ENCODE results near the gene CALD1. TPM values are rescaled to one million over a fixed set of nuclear protein-coding genes. Genes with fewer than 3 reads are reported as not detected.

Gene CALD1
- total RNA-seq, 1 experiment from 2014 or later: 39.9 TPM

DNA sequence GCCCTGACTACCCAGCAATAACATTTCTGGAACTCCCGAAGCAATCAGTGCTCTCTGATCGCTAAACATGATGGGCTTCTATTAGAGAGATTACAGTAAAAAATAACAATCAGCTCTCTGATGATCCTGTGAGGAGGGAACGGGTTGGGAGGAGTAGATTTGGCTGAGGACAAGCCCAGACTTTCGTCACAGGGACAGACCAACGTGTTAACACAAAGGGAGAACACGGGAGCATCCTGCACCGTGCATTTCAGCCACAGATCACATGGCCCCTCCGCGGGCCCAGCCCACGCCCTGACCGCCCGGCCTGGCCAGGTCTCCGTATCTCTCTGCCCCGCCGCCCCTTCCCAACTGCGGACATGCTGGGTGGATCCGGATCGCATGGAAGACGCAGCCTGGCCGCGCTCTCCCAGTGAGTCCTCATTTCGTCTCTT lies 111.8 kb downstream of the CALD1 start:
- DNase-seq (ENCODE audit: extremely low read depth, low read depth): peak; percentile 89

DNA sequence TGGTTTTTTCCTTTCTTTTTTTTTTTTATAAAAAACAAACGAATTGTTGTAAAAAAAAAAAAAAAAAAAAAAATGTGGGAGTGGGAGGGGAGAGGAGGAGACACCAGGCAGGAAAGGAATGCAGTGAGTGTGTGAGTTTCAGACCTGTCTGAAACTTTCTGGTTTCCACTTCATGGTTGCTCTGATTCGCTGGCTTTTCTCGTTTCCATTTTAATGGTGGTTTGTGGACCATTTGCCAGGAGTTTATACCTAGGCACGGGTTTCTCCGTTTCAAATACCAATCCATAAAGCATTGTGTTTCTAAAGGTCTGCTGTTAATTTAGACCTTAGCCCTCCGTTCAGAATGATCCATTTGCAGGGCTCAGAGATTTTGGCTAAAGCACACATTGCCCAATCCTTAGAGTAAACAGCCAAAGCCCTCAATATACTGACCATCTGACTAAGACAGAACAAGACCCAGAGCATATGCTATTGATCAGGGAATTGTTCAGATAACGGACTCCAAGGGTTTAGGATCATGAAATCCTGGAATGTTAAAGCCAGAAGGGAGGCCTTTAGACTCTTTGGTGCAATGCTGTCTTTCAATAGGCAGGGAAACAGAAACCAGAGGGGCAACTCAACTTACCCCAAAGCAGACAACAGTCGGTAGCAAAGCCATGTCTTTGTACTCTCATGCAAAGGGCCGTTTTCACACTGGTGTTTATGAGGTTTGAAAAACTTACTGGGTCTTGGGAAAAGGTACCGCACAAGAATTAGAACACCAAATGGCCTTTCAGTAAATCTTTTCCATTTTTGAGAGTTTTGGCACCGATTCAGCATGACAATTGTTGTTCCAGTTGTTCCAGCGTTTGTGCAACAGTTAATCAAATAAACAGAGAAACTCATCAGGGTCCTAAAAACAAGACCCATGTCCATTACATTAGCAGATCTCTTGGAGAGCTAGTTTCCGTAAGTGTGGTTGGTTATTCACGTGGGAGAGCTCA lies 112.6 kb downstream of the CALD1 start:
- DNase-seq (ENCODE audit: extremely low read depth, low read depth): no peak

DNA sequence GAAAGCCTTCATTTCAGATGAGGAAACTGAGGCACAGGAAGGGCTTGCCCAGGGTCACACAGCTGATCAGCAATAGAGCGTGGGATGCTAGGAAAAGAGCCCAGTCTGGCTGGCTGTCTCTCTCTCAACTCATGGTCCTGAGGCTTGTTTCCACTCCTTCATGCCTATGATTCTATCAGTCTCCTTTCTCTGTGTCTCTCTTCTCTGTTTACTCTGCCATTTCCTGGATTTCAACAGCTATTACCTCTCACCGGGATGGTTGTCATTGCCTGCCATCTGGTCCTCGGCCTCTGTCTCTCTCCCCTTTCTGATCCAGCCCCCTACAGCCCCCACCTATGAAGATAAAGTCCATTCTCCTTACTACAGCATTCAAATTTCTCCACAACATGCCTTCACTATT lies 113.5 kb downstream of the CALD1 start:
- no peak for DNase-seq (ENCODE audit: extremely low read depth, low read depth)

DNA sequence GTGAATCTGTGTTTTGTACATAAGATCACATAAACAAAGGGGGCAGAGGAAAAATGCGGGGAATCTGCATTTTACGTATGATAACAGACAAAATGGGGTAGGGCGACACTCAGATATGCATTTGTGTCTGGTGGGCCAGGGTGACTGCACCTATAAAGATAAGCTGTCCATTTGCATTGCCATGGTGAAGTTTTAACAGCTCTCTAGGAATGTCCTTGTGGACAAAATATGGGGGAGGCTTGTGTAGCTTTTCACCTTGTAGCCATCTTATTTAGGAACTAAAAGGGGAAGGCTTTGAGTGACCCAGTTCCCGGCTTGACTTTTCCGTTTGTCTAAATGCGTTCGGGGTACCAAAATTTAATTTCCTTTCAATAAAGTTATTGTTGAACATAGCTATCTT lies 114.5 kb downstream of the CALD1 start:
- DNase-seq (ENCODE audit: extremely low read depth, low read depth): no peak

DNA sequence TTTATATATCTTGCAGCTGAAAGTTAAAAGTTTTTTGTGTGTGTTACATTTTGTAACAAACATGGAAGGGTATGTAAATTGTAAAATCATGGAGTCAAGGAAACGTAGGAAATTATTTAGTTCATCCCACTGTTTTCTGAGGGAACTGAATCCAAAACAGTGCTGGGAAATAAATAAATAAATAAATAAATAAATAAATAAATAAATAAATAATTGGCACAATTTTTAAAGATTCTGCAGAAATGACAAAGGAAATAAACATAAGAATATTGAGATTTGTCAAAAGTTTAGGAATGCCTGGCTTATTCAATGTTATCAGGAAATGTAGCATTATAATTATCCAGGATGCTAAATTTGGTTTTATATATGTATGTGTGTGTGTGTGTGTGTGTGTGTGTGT lies 115.5 kb downstream of the CALD1 start:
- no peak for DNase-seq (ENCODE audit: extremely low read depth, low read depth)

DNA sequence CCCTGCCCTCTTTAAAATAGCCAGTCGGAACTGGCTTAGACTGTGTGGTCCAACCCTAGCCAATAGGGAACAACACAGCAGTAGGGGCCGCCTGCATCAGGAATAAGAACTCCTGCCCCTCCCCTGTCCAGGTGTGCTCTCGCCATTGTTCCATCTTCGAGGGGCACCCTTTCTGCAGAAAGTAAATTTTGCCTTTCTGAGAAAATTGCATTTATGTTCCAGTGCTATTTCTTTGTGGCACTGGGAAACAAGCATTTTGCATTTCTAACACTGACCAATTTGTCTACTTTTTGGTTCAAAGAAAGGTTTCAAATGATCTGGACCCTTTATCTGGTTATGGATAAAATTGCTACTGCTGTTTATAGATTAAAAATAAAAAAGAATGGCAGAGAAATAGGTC lies 116.6 kb downstream of the CALD1 start:
- DNase-seq (ENCODE audit: extremely low read depth, low read depth): no peak

DNA sequence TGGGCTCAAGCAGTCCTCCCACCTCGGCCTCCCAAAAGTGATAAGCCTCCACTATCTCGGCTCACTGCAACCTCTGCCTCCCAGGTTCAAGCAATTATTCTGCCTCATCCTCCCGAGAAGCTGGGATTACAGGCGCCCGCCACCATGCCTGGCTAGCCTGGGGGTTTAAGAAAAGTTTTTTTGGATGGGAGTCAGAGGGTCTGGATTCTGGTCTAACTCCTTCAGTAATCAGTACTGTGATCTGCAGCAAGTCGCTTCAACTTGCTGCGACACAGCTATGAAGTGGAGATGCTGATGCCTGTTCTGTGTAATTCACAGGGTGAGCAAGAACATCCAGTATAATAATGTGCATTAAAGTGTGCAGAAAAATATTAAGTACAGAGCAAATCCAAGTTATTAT lies 118.5 kb downstream of the CALD1 start:
- no peak for DNase-seq (ENCODE audit: extremely low read depth, low read depth)

DNA sequence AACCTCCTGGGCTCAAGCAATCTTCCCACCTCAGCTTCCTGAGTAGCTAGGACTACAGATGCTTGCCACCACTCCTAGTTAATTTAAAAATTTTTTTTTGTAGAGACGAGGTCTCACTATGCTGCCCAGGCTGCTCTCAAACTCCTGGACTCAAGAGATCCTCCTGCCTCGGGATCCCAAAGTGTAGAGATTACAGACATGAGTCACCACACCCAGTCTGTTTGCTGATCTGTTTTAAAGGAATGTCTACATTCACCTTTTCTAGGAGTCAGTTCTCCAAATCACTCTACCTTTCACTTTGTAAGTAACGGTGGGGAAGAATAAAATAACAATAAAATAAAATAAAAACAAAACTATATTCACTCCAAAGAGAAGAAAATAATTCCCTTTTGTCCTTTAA lies 120.3 kb downstream of the CALD1 start:
- no peak for DNase-seq (ENCODE audit: extremely low read depth, low read depth)

DNA sequence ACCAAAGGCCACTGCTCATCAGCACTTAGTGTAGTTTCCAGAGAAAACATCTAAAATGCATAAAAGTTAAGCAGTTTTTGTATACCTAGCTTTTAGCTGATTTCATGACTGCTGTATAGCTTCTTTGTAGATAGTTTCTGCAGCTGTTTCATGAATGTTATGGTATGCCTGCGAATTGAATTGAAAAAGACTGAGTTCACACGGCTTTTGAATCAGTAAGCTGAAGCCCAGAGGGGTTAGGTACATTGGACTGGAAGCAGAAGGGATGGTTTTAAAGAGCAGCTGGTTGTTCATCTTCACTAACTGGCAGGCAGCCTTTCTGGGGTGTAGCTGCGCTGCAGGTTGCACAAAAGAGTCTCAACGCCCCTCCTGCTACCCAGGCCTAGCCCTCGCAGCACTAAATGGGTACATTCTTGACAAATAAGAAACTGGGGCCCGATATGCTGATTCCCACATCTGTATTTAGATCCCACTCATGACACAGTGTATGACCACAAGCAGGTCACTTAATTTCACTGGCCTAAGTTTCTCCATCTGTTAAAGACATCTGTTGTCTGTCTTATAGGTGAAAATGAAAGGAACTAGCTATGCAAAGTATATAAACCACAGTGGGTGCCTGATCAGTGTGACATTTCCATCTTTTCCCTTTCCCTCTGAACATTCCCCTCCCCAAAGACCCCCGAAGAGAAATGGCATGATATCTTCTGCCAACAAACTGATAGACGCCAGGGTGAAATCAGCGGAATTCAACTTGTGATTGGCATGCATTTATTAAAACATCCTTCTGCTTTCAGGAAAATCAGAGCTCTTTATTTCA lies 120.9 kb downstream of the CALD1 start:
- no peak for DNase-seq (ENCODE audit: extremely low read depth, low read depth)

DNA sequence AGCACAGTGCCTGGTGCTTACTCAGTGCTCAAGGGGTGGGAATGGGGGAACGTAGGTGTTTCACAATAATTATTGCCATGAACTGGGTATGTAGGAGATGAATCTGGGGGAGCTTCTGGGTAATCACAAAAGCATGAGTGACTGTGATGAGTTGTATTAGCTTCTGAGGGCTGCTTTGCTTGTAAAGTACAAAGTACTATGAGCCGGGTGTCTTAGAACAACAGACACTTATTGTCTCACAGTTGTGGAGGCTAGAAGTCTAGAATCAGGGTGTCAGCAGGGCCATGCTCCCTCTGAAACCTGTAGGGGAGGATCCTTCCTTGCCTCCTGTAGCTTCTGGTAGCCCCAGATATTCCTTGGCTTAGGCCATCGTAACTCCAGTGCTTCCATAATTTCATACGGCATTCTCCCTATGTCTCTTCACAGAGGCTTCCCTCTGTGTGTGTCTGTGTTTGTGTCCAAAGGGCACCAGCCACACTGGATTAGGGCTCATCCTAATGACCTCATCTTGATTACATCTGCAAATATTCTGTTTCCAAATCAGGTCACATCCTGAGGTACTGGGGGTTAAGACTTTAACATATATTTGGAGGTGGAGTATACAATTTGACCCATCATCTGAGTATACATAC lies 122.1 kb downstream of the CALD1 start:
- DNase-seq (ENCODE audit: extremely low read depth, low read depth): no peak

DNA sequence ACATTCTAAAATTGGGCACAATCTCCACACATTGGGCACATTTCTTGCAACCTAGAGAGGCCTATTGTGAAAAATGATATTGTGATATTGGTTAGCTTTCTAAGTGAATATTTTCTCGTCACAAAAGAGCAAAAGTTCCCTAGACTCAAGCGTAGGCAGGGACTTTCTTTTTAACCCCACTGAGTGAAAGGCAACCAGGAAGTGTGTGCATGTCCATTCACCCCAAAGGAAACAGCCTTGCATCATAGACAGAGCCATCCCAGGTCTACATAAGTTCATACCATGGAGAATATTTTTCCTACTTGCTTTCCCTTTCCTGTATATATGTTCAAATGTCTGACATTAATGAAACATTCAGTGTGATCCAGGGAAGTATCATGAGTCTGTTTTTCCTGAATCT lies 122.6 kb downstream of the CALD1 start:
- no peak for DNase-seq (ENCODE audit: extremely low read depth, low read depth)

DNA sequence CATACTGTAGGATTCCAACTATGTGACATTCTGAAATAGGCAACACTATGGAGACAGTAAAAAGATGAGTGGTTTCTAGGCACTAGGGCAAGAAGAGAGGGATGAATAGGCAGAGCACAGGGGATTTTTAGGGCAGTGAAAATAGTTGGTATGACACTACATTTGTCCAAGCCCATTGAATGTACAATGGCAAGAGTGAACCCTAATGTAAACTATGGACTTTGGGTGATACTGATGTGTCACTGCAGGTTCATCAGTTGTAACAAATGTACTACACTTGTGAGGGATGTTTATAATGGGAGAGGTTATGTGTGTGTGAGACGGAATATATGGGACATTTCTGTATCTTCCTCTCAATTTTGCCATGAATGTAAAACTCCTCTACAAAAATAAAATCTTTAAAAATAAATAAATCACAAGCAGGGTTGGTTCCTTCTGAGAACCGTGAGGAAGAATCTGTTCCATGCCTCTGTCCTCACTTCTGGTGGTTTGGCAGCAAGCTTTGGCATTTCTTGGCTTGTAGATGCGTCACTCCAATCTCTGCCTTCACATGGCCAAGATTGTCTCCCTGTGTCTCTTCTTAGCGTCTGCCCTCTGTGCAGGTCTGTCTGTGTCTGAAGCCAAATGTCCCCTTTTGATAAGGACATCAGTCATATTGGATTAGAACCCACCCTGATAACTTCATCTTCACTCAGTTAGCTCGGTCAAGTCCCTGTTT lies 123.8 kb downstream of the CALD1 start:
- no peak for DNase-seq (ENCODE audit: extremely low read depth, low read depth)

DNA sequence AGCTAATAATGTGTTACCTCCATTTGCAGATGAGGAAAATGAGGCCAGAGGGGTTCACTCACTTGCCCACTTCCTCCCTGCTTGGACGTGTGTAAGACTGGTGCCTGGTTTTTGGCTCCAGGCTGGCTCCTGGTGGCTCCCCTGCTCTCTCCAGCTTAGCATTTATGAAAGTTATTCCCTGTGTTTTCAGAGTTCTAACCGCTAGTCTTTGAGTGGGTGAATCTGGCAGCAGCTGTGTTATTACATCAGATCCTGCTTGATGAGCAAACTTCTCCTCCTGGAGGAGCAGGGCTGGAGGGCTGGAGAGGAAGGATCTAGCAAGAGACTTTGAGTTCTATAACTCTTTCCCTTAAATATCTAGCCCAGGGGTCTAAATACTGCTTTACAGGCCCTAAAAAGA lies 125.9 kb downstream of the CALD1 start:
- no peak for DNase-seq (ENCODE audit: extremely low read depth, low read depth)

DNA sequence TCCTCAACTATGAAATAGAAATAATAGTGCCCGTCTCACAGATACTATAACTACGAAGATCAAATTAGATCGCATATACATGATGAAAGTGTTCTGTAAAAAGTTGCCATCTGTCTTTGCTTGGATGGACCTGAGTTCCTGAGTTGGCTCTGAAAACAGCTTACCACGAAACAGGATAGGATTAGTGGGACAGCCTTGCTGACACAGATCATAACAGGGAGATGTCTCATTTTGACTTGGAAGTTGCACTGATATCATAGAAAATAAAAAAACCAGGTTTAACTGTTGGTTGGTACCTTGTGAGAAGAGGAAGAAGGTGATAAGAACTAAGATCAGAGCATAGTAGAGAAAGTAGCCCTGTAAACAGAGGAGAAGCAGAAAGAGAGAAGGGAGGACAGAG lies 127.6 kb downstream of the CALD1 start:
- DNase-seq (ENCODE audit: extremely low read depth, low read depth): no peak

DNA sequence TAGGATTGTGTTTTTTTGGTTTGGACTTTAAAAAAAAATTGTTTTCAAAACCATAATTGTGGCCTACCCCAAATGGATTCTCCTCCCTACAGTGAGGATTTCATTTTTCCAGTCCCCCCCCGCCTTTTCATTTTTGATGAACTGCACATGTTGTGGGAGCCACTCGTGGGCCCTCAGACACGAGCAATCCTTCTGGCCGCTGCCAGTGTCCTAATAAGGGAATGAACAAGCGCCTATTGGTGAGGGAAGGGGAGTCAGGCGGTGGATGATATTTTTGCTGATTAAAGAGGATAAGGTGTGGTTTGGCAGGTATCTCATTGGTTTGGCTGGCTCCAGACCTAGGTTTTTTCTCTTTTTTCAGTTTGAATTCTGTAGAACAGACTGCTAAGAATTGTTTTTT lies 128.2 kb downstream of the CALD1 start:
- no peak for DNase-seq (ENCODE audit: extremely low read depth, low read depth)

DNA sequence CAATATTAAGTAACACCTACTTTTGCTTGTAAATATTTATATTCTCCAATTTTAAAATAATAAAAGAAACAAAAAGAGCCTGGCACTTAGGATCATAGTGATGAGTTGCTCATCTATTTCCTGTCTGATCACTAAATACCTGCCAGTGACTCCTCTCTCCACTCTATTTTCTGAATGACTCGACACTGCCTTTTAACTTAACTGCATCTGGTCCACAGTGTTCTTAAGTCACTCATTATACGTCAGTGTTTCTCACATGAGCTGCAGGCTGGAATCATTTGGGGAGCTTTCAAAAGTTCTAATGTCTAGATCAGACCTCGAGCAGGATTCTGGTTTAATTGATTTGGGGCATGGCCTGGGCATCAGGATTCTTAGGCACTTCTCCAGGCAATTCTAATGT lies 128.9 kb downstream of the CALD1 start:
- no peak for DNase-seq (ENCODE audit: extremely low read depth, low read depth)

DNA sequence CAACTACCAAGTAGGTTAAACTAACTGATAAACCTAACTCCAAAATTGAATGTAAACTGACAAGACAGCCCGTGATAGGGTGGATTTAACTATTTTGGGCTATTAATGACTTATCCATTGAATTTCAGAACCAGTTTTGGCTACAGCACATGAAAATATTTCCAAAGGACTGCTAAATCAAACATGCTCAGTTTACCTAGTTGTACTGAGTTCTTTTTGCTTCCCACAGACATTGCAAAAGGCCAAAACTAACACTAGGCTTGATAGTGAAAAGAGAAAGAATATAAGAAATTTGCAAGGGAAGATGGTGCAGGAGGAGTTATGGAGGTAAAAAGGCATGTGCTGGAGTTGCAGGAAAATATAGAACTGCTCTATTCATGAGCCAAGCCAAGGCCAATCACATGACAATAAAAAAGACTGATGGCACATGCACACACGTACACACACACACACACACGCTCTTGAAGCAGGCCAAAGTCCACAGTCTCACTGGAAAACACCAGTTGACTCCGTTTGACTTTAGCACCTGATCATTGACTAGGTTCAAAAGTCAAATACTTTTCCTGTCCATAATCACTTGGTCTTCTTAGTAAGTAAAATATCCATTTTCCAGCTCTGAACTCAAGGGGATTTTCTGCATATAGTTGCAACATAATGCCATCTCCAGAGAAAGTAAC lies 130.9 kb downstream of the CALD1 start:
- DNase-seq (ENCODE audit: extremely low read depth, low read depth): no peak

DNA sequence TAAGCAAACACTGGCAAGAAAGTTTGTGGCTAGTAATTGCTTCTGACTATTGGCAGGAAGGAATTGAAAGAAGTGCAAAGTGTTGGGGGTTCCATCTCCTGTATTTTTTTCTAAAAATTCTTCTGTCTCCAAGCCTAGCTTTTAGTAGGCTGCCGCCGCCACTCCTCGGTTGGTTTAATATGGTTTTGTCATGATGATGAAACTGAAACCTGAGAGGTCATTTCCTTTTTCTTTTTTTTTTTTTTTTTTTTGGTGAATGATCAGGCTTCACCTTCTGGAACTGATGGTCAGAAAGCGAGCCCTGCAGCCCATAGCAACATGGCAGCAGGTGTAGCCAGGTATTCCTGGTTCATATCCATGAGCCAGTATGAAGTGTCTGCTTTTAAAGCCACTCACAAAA lies 131.5 kb downstream of the CALD1 start:
- no peak for DNase-seq (ENCODE audit: extremely low read depth, low read depth)

DNA sequence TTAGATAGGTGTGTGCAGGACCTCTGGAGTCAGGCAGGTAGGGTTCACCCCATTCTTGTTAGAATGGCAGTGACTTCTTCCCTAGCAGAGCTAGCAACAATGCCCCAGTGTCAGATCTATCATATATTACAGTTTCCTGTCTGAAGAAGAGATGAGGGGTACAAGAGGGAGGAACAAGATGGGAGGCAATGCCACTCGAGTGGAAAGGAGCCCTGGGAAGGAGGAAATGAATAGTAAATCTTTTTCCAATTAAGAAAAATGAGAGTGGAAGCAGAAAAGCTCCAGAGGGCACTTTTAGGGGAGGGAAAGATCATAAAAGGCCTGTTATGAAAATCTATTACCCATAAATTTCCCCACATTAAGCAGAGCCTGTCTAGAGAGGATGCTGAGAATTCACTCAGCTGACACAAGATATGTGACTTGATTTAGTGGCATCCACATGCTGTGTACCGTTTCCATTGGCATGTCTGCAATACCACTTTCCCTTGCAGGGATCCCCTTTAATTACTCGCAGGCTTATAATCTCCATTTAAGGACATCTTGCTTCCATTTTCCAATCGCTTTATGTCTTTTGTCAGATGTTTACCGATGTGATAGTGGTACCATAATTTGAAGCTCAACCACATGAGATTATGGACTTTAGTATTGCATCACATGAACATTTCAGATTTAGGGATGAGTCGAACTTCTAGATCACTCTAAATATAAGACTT lies 136.9 kb downstream of the CALD1 start:
- DNase-seq (ENCODE audit: extremely low read depth, low read depth): no peak

All from NCI-H460 (cell line).